OCI-LY3 (cell line): ENCODE results near the gene CFAP92.

ENCODE experiments used
- CTCF ChIP-seq: fragments of 200-600, 300-600 bp; sonication (generic); IDR thresholded peaks from 2 replicates; pipeline ENCODE4 v1.5.1; 2014; ENCODE audit warnings: antibody characterized with exemption, low read length, low read depth
- EZH2phosphoT487 ChIP-seq: fragments of 200-600 bp; shearing (Covaris generic); IDR thresholded peaks from 2 replicates; pipeline ENCODE4 v1.6.1; 2018; ENCODE audit warnings: antibody characterized with exemption, mixed run types, low read depth

GRCh38 chr3:129037093-129037419 lies 43.2 kb upstream of the CFAP92 start:
- TF ChIP-seq CTCF (no peak), EZH2phosphoT487 (no peak)
